GM18505 (cell line): ENCODE measurements around the gene RASA3.

ENCODE experiments used
- ATAC-seq: cut with Tn5 transposase; IDR thresholded peaks from one replicate; pipeline ENCODE4 v1.9.1; 2021; ENCODE audit not compliant: unreplicated experiment
- POLR2A ChIP-seq: IDR thresholded peaks from 4 replicates; pipeline ENCODE4 v1.6.1; 2011; ENCODE audit warnings: borderline replicate concordance; ENCODE audit not compliant: insufficient read depth, insufficient read length; ENCODE audit errors: extremely low read depth

Gene RASA3

DNA sequence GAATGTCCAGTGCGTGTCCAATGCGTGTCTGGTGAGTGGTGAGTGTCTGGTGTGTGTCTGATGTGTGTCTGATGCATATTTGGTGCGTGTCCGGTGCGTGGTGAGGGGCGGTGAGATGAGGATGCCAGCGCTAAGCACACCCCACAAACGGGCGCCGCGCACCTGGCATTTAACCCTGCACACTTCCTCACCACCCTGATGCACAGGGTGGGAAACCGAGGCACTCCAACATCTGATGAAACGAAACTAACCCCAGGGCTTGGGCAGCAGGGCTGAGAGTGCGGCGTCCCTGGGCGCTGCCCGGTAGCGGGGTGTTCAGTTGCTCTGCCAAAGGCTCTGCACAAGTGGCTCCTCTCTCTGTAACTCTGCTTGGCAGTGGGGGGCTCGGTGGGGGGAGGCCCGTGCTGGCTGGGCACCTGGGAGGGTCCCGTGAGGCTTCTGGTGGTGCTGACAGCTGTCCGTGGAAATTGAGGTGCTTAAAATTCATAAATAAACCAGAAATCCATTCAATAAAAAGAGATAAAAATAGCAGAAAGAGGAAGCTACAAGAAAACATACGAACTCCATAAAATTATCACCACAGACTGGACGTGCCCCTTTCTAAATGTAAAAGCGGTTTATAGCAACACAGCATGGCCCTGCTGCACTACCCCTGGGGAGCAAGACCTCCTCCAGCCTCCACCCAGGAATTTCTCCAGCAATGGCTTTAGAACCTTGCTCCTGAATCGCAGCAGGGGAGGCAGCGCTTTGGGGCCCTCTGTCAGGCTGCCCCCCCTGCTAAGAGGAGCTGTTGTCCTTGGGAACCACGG lies 76.0 kb downstream of the RASA3 start:
- TF ChIP-seq POLR2A, result no peak
- ATAC-seq, result no peak

DNA sequence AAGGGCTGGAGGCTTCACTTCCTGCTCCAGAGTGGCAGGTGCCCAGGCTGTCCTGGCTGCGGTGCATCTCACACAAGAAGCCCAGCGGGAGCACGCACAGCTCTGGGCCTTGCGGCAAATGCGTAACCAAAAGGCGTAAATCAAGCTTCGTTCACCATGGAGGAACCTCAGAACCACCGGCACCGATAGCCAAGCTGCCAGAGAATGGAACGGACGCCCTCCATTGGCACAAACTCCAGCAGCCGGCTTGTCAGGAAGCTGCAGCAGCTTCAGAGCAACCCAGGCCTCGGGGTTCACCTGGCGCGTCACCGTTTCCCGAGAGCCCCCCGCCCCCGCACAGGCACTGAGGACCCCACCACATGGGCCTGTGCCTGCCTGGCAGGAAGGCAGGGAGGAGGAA lies 76.7 kb downstream of the RASA3 start:
- no peak for ATAC-seq
- no peak for TF ChIP-seq POLR2A

DNA sequence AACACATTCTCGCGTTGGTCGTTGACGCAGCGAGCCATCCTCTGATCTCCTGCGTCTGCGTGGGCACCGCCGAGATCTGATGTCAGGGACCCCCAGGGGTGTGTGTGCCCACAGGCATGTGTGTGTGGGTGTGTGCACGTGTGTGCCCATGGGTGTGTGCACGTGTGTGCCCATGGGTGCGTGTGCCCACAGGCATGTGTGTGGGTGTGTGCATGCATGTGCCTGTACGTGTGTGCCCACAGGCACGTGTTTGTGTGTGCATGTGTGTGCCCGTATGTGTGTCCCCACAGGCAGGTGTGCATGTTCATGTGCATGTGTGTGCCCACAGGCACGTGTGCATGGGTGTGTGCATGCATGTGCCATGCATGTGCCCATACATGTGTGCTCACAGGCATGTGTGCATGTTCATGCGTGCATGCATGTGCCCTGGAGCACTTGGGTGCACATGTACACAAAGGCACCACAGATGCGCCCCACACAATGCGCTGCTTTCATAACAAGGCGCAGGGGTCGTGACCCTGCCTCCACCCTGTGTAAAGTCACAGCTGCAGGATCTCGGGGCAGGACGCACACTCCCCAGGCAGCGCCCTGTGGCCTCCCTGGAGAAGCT lies 77.5 kb downstream of the RASA3 start:
- no peak for ATAC-seq
- TF ChIP-seq POLR2A, result no peak

DNA sequence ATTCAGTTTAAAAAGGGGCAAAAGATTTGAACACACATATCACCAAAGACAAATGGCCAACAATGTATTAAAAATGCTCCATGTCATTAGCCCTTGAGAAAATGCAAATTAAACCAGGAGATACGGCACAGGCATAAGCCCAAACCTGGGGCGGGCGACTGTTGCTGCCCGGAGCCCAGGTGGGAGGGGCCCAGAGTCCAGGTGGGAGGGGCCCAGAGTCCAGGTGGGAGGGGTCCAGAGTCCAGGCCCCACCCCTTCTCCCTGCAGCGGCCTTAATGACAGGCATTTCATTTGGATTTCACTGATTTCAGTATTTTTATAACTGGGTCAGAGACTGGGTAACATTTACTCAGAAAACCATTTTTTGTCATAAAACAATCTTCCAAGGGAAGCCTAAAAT lies 78.2 kb downstream of the RASA3 start:
- no peak for TF ChIP-seq POLR2A
- ATAC-seq, result no peak

DNA sequence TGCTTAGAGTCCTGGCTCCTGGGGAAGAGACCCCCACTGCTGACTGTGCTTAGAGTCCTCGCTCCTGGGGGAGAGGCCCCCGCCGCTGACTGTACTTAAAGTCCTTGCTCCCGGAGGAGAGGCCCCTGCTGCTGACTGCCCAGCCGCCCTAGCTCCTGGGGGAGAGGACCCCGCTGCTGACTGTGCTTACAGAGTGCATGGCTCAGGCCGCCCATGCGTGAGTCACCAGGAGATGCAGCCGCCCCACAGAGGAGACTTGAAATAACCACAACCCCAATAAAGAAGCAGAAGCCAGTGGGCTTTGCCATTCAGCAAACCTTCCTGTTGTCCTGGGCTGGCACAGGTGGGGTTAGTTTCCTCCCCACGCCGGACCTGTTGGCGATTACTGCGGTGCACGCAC lies 79.4 kb downstream of the RASA3 start:
- TF ChIP-seq POLR2A, result no peak
- no peak for ATAC-seq

DNA sequence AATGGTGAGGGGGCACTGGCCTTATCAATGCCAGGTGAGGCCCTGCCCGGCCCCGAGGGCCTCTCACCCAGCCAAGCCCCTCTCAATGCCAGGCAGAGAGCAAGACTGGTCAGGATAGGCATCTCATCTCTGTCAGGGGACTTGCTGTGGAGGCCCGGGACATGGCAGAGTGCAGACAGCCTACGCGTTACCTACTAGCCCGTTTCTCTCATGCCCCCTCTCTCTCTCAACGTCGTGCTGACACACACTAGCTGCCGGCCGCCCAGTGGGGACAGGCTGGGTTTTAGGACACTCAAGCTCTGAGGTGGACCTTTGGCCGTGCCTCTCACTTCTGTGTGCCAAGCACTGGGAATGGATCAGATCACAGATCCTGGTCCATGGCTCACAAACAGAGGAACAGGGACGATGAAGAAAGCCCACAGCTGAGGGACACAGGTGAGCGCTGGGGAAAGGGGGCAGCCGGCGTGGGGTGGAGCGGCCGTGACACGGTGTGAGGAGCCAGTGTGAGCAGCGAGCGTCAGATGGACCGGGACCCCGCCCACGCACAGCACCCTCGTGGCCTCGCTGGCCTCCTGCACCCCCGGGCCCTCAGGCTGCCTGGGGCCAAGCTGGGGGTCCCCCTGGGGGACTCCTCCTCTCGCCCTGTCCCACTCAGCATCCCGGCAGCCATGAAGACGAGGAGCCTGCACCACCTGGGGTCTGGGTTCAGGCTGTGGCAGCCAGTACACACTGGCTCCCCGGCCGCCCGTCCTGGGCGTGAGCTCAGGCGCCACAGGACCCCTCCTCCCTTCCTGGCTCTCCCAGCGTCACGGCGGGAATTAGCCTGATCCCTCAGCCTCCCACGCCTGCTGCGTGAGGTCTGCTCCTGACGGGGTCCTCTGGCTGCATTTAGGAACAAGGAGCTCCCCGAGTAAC lies 81.6 kb downstream of the RASA3 start:
- no peak for ATAC-seq
- no peak for TF ChIP-seq POLR2A

DNA sequence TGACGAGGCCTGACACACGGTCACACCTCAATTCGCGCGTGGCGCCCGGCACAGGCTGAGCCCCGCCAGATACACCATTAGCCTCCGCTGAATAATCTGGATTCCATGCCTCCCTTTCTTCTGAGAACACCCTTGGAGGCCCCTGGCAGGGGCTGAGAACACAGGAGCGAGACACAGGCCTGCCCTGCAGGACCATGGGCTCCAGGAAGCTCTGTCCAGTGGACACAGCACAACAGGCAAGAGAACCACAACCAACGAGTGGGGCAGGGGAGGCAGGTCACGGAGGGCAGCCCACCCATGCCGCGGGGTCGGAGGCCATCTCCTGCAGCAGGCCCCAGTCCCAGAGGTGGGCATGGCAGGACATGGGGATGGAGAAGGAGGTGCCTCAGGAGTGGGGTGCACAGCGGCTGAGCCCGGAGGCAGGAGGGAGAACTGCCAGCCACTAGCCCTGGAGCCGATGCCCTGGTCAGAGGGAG lies 82.8 kb downstream of the RASA3 start:
- no peak for ATAC-seq
- TF ChIP-seq POLR2A, result peak; percentile 15

DNA sequence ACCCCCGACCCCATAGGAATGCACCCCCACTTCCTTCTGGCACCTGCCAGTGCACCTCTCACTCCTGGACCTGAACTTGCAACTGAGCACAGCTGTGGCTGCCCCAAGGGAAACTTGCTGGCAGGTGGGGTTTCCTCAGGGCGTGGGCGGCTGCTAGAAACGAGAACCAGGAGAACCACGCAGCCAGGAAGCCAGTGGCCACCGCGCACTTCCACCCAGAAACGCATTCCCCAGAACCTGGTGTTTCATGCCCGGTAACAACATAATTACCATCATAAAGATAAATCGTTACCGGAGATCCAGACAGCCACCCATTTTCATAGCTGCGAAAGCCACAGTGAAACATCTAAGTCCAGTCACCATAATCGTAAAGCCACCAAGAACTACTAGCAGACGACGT lies 83.4 kb downstream of the RASA3 start:
- TF ChIP-seq POLR2A, result peak; percentile 12
- ATAC-seq, result peak; percentile 63

DNA sequence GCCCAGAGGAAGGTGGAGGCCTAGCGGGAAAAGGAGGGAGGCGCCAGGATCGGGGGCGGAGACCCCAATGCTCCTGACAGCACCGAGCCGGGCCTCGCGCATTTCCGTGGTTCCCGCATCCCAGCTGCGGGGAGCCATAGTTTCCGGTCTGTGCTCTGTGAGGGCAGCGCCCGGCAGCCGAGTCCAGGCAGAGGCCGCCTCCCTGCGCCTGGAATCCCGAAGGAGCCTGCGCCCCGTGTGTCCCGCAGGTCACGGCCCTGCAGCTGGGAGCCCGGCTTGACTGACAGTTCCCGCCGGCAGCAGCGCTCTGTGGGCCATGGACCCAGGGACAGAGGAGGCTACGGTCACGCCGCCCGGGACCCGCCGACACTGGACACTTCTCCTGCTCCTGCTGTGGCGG lies 84.0 kb downstream of the RASA3 start:
- no peak for ATAC-seq
- TF ChIP-seq POLR2A, result no peak

DNA sequence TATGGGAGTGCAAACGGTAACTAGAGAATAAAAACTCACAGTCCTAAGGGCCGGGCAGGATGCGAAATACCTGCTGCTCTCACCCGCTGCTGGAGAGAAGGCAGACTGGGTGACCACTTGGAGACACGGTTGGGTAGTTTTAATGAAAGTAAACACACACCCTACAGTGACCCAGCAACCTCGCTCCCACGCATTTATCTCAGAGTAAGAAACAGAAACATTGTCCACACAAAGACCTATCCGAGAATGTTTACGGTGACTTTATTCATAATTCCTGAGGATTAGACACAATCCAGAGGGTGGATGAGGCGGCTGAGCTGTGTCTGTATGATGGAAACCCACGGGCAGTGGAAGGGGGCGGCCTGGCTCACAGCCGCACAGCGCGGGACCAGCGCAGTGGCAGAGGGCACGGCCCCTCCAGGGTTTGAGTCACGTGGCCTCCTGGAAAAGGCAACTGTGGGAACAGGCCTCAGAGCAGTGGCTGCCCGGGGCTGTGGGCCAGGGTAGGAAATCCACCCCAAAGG lies 85.0 kb downstream of the RASA3 start:
- no peak for ATAC-seq
- no peak for TF ChIP-seq POLR2A

DNA sequence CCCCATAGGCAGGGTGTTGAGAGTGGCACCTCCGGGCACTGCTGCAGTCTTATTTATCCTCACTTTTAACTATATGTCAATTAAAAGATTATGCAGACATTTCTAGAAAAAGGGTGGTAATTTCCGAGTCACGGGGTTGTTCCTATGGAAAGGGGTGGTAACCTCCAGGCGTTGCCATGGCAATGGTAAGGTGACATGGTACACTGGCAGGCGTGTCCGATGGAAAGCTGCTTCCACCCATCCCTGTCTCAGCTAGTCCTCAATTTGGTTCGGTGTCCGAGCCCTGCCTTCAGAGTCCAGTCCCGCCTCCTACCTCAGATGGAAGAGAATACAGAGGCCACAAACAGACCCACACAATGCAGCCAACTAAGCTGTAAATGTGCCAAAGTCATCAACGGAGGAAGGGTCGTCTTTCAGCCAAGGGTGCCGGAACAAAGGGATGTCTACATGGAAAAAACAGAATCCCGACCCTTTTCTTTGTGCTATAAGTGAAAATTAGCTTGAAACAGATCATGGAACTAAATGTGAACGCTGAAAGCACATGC lies 85.9 kb downstream of the RASA3 start:
- TF ChIP-seq POLR2A, result no peak

DNA sequence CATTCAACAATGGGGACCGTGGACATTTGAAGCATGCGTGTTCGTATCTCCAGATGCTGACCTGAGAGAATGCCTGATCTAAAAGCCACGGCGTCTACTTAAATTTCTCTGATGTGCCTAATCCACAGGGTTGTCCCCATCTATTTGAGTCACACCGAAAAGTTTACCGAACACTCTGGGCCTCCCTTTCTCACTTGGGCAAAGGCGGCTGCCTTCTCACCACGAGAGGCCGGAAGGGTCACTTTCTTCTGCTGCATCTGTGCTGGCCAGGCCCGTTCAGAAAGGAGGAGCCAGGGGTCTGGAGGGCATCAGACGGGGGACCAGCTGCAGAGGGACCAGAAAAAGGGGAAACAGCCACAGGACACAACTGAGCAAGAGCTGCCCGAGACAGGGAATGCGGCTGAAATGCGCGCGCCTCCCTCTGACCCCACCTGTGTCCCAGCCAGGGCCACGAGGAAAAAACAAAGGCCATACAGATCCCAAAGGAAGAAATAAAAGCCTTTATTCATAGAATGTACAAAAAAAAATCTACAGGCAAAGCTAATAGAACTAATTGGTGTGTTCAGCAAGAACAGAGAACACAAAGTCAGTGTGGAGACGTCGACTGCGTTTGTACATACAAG lies 87.2 kb downstream of the RASA3 start:
- no peak for TF ChIP-seq POLR2A
- no peak for ATAC-seq

More for the DNA sequence above, 85.9 kb downstream of the RASA3 start:
- no peak for ATAC-seq
